Liver (tissue), 3 donors: ENCODE measurements around the gene ZNF398.

Source experiments
- ATF3 ChIP-seq: IDR thresholded peaks from 2 replicates; pipeline ENCODE4 v1.6.1; 2016; ENCODE audit warnings: antibody characterized with exemption
- CTCF ChIP-seq: fragments of 150-350 bp; IDR thresholded peaks from 2 replicates; pipeline ENCODE4 v1.5.1; 2017; ENCODE audit warnings: improper control_type of control experiment, low read depth, low read length; ENCODE audit not compliant: missing input control
- GABPA ChIP-seq, 2 donors: IDR thresholded peaks in 1 of 2; conservative IDR thresholded peaks in 1 of 2; 2 replicates each; pipeline ENCODE4 v1.6.1; 2016; ENCODE audit warnings: antibody characterized with exemption in 2 of 2, mild to moderate bottlenecking in 1 of 2, moderate library complexity in 1 of 2
- JUND ChIP-seq, 2 donors: IDR thresholded peaks; 2 replicates each; pipeline ENCODE4 v1.6.1; 2016; ENCODE audit warnings: antibody characterized with exemption in 2 of 2
- RAD21 ChIP-seq, 2 donors: IDR thresholded peaks; 2 replicates each; pipeline ENCODE4 v1.6.1; 2016; ENCODE audit warnings: antibody characterized with exemption in 2 of 2, mild to moderate bottlenecking in 2 of 2
- REST ChIP-seq: IDR thresholded peaks from 2 replicates; pipeline ENCODE4 v1.6.1; 2016; ENCODE audit warnings: antibody characterized with exemption, mild to moderate bottlenecking
- RXRA ChIP-seq, 2 donors: IDR thresholded peaks; 2 replicates each; pipeline ENCODE4 v1.6.1; 2017 to 2018; ENCODE audit warnings: antibody characterized with exemption in 2 of 2, mild to moderate bottlenecking in 1 of 2
- SP1 ChIP-seq: IDR thresholded peaks from 2 replicates; pipeline ENCODE4 v1.6.1; 2018; ENCODE audit warnings: antibody characterized with exemption, mild to moderate bottlenecking
- TAF1 ChIP-seq: conservative IDR thresholded peaks from 2 replicates; pipeline ENCODE4 v1.6.1; 2016; ENCODE audit warnings: antibody characterized with exemption, mild to moderate bottlenecking
- YY1 ChIP-seq: IDR thresholded peaks from 2 replicates; pipeline ENCODE4 v1.6.1; 2016; ENCODE audit warnings: antibody characterized with exemption, mild to moderate bottlenecking
- ZBTB33 ChIP-seq: IDR thresholded peaks from 2 replicates; pipeline ENCODE4 v1.6.1; 2016; ENCODE audit warnings: antibody characterized with exemption
- TF ChIP-seq, protein P1 (sequence below): IDR thresholded peaks from 2 replicates; pipeline ENCODE4 v1.6.1; 2016; ENCODE audit warnings: antibody characterized with exemption
- donor health status: healthy.
- donor health status: healthy.

DNA sequence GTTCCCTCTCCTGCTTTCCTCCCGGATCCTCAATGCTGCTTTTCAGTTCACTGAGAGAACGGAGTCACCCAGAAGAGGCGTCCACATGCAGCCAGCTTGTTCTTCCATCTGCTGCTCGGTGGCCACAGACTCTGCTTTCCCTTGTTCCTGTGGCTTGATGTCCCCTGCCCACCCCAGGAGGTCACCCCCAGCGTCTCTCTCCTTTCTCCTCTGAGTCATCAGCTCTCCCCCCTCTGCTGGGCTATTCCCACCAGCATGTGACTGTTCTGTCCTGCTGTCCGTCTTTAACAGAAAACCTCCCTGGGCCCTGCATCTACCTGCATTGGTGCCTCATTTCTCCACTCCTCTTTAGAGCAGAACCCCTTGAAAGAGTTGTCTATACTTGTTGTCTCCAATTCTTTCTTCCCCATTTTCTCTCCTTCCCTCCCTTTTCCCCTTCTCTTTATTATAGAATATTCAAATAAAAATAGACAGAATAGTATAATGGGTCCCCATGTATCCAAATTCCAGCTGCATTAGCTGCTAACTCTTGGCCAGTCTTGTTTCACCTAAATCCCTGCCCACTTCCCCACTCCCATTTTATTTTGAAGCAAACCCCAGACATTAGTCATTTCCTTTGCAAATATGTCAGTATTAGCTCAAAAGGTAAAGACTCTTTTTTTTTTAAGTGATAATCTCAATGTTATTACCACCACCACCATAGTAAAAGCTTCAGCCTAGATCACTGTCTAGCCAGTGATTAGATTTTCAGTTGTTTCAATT lies 52.2 kb downstream of the ZNF398 start:
- TF ChIP-seq, protein P1, sequence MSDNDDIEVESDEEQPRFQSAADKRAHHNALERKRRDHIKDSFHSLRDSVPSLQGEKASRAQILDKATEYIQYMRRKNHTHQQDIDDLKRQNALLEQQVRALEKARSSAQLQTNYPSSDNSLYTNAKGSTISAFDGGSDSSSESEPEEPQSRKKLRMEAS = no peak
- TF ChIP-seq CTCF (no peak), JUND (IDR thresholded peaks at IDR 0.05) (no peak), TAF1 (no peak), RXRA (IDR thresholded peaks at IDR 0.05) (no peak), YY1 (no peak), SP1 (no peak), RAD21 (IDR thresholded peaks at IDR 0.05) (no peak), REST (no peak), ZBTB33 (no peak), ATF3 (no peak), GABPA (IDR thresholded peaks at IDR 0.05 in 1 of 2, conservative IDR thresholded peaks at IDR 0.05 in 1 of 2) (no peak)
